ENCODE measurements around the gene ZMYND19. TPM values are rescaled to one million over a fixed set of nuclear protein-coding genes. Genes with fewer than 3 reads are reported as not detected.
"Not testable (repeated sequence)": the region's sequence is repeated elsewhere in the genome, so short reads cannot be mapped to it uniquely, and the experiment has no call there.

ZMYND19 gene
- total RNA-seq, 1 experiment from 2014 or later: 26.8 TPM

GRCh38 chr9:137614631-137615386, 24.5 kb upstream of the ZMYND19 start:
- no peak for DNase-seq (ENCODE audit: low spot score)

DNA sequence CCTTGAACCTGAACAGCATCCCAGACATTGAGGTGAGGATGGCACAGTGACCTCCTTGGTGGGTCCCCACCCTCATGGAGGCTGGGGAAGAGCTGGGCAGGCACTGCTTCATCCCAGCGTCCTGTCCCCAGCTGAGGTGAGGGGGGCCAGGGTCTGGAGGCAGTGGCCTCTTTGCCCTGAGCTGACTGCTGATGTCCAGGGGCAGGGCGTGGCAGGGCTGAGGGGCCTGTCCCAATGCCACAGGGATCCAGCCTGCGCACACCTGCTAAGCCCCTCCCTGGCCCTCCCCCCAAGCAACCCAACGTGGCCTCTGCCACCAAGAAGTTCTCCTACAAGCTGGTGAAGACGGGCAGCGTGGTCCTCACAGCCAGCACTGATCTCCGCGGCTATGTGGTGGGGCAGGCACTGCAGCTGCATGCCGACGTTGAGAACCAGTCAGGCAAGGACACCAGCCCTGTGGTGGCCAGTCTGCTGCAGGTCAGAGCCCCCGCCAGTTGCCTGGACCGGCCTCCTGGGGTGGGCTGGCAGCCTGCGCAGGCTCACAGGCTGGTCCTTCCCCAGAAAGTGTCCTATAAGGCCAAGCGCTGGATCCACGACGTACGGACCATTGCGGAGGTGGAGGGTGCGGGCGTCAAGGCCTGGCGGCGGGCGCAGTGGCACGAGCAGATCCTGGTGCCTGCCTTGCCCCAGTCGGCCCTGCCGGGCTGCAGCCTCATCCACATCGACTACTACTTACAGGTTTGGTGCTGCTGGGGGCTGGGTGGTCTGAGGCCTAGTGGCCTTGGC, 23.6 kb upstream of the ZMYND19 start:
- DNase-seq (ENCODE audit: low spot score): no peak

DNA sequence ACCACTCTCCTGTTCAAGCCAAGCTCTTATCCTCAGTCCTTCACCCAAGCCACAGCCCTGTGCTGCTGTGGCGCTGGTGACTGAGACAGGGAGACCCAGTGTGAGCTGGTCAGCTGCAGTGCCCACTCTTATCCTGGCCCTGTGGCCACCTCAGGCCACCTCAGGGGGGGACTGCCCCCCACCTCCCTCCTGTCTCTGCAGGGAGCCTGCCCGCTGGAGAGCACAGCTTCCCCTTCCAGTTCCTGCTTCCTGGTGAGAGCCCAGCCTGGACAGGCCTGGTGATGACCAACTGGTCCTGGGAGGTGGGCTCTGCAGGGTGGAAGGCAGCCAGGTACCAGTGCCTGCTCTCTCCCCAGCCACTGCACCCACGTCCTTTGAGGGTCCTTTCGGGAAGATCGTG, 22.9 kb upstream of the ZMYND19 start:
- DNase-seq (ENCODE audit: low spot score): no peak

DNA sequence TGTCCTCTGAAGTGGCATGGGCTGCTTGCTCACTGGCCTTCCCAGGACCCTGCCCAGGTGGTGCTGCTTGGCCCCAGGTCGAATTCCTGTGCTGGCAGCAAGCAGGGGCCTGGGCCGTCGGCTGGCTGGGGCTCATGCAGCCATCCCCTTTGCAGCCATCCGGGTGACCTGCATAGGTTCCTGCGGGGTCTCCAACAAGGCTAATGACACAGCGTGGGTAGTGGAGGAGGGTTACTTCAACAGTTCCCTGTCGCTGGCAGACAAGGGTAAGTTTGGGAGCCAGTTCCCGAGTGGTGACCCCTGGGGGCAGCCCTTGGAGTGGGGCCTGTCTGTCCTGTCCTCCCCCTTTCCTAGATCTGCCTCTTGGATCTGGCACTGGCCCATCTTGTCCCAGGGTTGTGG, 22.4 kb upstream of the ZMYND19 start:
- DNase-seq (ENCODE audit: low spot score): no peak

GRCh38 chr9:137611623-137612609, 21.6 kb upstream of the ZMYND19 start:
- peak; percentile 80 for DNase-seq (ENCODE audit: low spot score)

DNA sequence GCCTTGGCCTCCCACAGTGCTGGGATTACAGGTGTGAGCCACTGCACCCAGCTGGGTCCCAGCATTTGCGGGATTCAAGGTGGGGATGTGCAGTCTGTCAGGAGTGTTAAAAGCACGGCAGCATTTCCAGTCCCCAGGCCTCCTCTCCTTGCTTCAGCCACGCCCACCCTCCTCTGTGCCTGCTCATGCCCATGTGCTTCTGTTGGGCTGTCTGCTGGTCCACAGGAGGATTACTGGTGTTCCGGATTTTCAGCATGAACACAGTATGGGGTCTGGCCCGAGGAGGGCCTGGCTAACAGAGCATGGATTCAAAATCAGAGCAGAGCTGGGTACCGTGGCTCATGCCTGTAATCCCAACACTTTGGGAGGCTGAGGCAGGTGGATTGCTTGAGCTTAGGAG, 20.6 kb upstream of the ZMYND19 start:
- no peak for DNase-seq (ENCODE audit: low spot score)

DNA sequence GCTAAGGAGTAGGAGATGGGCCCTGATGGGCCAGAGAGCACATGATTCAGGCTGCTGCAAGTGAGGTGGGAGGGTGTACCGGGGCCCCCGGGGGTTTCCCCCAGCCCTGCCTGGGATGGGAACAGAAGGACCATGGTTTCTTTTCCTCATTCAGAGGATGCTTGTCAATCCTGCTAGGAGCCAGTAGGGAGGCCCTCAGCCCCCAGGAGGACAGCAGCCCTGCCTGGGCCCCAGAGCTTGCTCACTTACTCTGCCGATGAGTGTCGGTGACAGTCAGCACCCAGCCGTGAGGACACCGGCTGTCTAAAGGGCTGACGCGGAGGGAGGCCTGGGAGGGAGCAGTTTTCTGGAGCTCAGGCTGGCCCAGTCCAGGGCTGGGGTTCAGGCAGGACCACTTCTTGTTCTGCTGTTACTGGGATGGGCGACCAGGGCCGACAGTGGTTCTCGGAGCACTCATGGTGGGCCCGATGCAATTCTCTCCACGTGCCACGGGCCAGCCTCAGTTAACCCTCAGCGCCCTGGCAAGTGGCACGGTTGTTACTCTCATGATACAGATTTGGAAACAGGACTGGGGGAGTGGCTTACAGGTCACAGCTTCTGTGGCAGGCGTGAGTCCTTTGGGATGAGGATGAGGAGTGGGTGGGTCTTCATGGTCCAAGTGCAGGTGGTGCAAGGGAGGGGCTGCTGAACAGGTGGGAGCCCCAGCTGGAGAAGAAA, 17.0 kb upstream of the ZMYND19 start:
- no peak for DNase-seq (ENCODE audit: low spot score)

GRCh38 chr9:137606734-137607138, 16.4 kb upstream of the ZMYND19 start:
- DNase-seq (ENCODE audit: low spot score): no peak

DNA sequence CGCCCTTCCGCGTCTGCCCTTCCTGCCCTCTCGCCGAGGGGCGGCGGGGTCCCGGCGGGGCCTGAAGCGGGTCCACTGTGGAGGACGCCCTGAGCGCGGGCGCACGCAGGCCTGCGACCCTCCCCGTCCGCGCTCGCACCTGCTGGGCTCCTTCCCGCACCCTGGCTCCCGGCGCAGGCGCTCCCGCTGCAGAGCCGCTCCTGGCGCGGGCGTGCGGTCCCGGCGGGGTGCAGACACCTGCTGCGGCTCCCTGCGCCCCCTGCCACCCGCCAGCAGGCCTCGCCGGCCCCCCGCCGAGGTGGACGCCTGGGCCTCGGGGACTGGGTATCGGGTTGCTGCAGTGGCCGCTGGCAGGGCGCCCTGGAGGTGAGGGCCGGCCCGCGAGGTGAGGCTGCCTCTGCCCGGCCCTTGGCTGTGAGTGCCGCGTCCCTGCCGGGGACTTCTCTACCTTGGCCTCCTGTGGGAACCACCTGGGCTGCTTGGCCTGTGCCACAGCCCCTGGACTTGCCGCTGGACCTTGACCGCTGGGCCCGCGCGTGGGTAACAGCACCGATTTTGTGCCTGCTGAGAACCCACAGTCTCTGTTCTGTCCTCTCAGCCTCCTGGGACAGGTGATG, 15.8 kb upstream of the ZMYND19 start:
- DNase-seq (ENCODE audit: low spot score): no peak

- peak; percentile 90 for DNase-seq (ENCODE audit: low spot score)
These were observed 15.1 kb upstream of the ZMYND19 start, which contains the start of gene ARRDC1 for GRCh38 chr9:137605121-137606004. Gene ARRDC1, plus strand, starts transcription at chr9:137605686. Its CDS starts 32 bp downstream, at chr9:137605718.

DNA sequence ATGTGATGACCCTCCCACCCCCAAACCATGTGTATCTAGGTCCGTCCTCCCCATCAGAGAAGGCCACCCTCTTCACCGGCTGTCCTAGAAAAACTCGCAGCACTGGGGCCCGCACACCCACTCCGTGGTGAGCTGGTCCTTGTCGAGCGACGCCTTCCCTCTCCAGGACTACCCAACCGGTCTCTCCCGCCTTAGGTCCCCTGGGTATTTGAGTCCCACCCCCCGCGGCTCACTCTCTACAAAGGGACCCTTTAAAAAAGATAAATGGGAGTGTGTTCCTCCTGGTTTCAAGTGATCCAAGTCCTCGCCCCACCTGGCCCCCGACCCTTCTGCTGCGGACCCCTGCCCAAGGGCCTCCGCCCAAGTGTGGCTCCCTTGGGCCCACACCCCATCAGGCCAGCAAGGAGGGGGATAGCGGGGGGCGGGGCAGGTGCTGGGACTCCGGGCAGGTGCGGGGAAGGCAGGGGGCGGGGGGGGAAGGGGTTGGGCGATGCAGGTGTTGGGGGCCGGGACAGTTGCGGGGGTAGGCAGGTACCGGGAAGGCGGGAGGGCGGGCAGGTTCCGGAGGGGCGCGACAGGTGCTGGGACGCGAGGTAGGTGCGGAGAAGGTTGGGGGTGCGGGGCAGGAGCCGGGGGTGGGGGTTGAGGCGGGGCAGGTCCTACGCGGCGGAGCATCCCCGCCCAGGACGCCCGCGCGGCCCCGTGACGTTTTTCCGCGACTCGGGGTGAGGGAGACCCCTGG, 14.2 kb upstream of the ZMYND19 start:
- no peak for DNase-seq (ENCODE audit: low spot score)

DNA sequence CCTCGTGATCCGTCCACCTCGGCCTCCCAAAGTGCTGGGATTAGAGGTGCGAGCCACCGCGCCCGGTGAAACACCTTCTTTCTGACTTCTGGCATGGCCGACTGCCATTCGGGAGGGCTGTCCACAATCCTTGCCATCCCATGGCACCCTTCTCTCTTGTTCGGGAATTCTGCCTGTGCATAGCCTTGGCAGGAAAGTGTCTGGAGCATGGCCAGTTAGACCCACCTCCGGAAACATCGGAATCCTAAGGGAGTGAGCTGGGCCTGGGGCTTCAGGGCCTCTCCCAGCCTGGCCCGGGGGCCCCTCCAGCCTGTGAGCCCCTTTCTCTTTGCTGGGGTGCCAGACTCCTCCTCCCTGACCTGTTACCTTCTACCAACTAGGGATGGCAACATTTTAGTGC, 13.6 kb upstream of the ZMYND19 start:
- DNase-seq (ENCODE audit: low spot score): no peak

DNA sequence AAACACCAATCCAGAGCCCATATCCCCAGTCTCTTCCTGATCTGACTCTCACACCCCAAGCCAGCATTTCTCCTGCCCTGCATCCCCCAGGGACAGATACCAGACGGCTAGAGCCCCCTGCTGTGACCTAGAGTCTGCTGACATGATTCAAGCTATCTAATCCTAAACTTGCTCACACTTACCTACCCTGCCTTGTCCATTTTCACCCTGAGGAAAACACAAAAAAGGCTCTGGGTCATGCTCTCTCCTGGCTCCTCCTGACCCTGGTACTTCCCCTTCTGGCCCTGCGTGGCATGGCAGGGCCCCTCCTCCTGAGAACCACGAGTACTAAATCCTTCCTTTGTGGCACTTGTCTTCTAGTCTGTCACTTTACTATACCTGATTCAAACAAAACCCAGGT, 12.3 kb upstream of the ZMYND19 start:
- DNase-seq (ENCODE audit: low spot score): no peak

DNA sequence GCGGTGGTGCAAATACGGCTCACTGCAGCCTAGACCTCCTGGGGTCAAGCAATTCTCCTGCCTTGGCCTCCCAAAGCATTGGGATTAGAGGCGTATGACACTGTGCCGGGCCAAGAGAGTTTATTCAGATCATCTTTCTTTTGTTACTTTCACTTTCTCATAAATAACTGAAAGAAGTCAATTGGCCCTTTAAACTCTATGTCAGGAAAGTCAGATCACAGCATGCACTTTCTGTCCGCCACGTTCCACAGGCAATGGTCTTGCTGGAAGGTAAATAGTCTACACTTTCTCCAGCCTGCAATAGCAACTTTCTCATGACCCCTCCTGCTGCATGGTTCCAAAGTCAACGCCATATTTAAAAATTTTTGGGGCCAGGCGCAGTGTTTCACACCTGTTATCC, 8.6 kb upstream of the ZMYND19 start:
- DNase-seq (ENCODE audit: low spot score): no peak

DNA sequence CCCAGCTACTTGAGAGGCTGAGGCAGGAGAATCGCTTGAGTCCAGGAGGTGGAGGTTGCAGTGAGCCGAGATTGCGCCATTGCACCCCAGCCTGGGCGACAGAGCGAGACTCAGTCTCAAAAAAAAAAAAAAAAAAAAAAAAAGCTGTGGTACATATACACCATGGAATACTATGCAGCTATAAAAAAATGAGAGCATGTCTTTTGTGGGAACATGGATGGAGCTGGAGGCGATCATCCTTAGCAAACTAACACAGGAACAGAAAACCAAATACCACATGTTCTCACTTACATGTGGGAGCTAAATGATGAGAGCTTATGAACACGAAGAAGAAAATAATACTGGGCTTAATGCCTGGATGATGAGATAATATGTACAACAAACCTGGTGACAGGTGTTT, 6.3 kb upstream of the ZMYND19 start:
- not testable (repeated sequence) for DNase-seq (ENCODE audit: low spot score)

GRCh38 chr9:137593176-137593575, 2.9 kb upstream of the ZMYND19 start:
- DNase-seq (ENCODE audit: low spot score): no peak

DNA sequence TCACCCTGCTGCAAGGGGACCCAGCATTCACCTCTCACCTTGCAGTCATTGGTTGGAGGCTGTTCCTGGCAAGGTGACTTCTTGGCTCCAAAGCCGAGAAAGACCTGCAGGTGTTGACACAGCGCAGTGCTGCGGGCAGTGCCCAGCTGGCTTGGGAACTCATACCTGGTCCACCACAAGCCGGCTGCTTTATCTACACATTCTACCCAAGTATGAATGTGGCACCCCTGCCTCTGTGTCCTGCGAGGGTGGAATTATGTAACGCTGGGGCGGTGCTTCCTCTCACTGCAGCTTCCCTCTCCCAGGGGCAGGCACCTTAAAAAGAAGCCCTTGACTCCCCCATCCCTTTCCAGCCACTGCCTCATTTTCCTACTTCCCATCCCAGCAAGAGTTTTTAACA, 2.5 kb upstream of the ZMYND19 start:
- no peak for DNase-seq (ENCODE audit: low spot score)

DNA sequence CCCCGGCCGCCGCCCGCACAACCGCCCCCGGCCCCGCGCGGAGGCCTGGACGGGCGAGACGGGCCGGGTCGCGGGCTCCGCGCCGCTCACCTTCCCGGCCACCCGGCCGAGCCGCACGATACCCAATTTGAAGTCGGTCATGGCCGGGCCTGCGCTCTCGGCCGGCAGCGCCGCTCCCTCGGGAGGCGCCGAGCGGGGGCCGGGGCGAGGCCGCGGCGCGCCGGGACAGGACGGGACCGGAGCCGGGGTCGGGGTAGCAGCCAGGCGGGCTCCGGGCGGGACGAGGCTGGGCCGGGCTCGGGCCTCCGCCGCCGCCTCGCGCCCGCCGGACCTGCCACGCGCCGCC, 216 bp downstream of the ZMYND19 start:
- no peak for DNase-seq (ENCODE audit: low spot score)

DNA sequence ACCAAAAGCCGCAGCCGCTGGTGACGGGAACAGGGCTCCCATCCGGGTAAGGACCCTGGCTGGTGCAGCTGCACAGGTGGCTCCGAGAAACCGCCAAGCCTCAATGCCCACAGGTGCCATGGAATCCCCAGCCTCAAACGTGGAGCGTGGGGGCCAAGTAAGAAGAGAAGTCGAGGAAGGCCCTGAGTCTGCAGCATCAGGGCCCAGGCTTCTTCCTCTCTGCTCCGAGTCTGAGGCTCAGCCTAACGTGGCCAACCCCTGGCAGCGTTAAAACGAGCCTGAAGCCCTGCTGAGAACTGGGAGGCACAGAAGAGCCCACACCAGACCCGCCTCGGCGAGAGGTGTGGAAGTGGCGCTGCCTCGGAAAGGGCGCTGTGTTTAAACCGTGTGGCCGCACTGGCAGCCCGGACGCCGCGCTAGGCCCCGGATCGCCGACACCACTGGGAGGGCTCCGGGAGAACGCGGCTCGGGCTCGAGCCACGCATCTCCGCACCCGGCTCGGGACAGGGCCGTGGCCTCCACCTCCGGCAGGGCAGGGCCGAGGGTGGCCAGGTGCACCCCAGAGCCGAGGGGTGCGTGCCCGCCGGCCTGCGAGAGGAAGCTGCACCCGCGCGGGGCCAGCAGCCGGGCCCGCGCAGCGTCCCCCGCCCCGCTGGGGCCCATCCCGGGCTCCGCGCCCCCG, 730 bp downstream of the ZMYND19 start:
- no peak for DNase-seq (ENCODE audit: low spot score)

Data from H4 (cell line).